NCI-H526 treated with DMSO at 0.1 percent for 48 hours (cell line): ENCODE data around the gene CORO2B.

Source experiments
- DNase-seq: peaks from one replicate; lab custom pipeline; 2025; lab: John Stamatoyannopoulos, UW

The CORO2B gene

GRCh38 chr15:68699124-68699880, 120.5 kb downstream of the CORO2B start:
- no peak for DNase-seq

- DNase-seq: no peak
Measured at GRCh38 chr15:68699881-68700454, 121.2 kb downstream of the CORO2B start.

GRCh38 chr15:68700455-68701123, 121.8 kb downstream of the CORO2B start:
- peak; percentile 19 for DNase-seq

- DNase-seq: no peak
Measured at GRCh38 chr15:68701886-68702285, 123.1 kb downstream of the CORO2B start.

GRCh38 chr15:68704496-68705021, 125.8 kb downstream of the CORO2B start:
- DNase-seq: no peak

GRCh38 chr15:68706256-68706655, 127.5 kb downstream of the CORO2B start:
- DNase-seq: no peak

- no peak for DNase-seq
Measured at GRCh38 chr15:68706931-68707330, 128.1 kb downstream of the CORO2B start.

GRCh38 chr15:68707386-68707785, 128.6 kb downstream of the CORO2B start:
- no peak for DNase-seq

GRCh38 chr15:68709876-68710275, 131.1 kb downstream of the CORO2B start:
- DNase-seq: no peak

- no peak for DNase-seq
Measured at GRCh38 chr15:68710536-68710935, 131.7 kb downstream of the CORO2B start.

- no peak for DNase-seq
Measured at GRCh38 chr15:68711406-68711805, 132.6 kb downstream of the CORO2B start.

- no peak for DNase-seq
Measured at GRCh38 chr15:68712886-68713285, 134.1 kb downstream of the CORO2B start.

- DNase-seq: no peak
Measured at GRCh38 chr15:68713874-68714273, 135.1 kb downstream of the CORO2B start.

- DNase-seq: no peak
Measured at GRCh38 chr15:68715111-68715510, 136.3 kb downstream of the CORO2B start.

- no peak for DNase-seq
Measured at GRCh38 chr15:68717951-68718350, 139.2 kb downstream of the CORO2B start.

- no peak for DNase-seq
Measured at GRCh38 chr15:68718468-68718867, 139.7 kb downstream of the CORO2B start.

- no peak for DNase-seq
Measured at GRCh38 chr15:68719051-68719450, 140.3 kb downstream of the CORO2B start.

- DNase-seq: no peak
Measured at GRCh38 chr15:68719672-68720071, 140.9 kb downstream of the CORO2B start.

GRCh38 chr15:68721886-68722285, 143.1 kb downstream of the CORO2B start:
- no peak for DNase-seq

GRCh38 chr15:68725736-68726135, 146.9 kb downstream of the CORO2B start:
- no peak for DNase-seq

GRCh38 chr15:68726246-68726645, 147.5 kb downstream of the CORO2B start:
- DNase-seq: no peak

GRCh38 chr15:68729789-68730411, 151.1 kb downstream of the CORO2B start:
- DNase-seq: no peak
